HG03521 (cell line): ENCODE measurements around the gene UBC.

Source experiments
- ATAC-seq: cut with Tn5 transposase; IDR thresholded peaks from one replicate; pipeline ENCODE4 v1.9.1; 2021; ENCODE audit warnings: mild to moderate bottlenecking, moderate library complexity; ENCODE audit not compliant: unreplicated experiment

UBC gene

DNA sequence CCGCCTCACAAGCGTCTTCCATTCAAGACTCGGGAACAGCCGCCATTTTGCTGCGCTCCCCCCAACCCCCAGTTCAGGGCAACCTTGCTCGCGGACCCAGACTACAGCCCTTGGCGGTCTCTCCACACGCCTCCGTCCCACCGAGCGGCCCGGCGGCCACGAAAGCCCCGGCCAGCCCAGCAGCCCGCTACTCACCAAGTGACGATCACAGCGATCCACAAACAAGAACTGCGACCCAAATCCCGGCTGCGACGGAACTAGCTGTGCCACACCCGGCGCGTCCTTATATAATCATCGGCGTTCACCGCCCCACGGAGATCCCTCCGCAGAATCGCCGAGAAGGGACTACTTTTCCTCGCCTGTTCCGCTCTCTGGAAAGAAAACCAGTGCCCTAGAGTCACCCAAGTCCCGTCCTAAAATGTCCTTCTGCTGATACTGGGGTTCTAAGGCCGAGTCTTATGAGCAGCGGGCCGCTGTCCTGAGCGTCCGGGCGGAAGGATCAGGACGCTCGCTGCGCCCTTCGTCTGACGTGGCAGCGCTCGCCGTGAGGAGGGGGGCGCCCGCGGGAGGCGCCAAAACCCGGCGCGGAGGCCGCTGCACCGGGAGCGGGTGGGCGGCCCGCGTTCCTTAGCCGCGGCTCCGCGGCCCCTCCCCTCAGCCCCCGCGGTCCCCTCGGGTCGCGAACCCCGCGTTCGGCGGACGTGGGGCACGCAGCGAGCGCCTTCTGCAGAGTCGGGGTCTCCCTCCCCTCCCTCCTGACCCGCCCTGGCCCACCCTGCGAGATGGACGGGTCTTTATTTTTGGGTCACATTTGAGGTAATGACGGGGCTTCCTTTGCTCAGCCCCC, at the start of gene UBC:
TSS of gene UBC (minus strand) at position 259 of the 847 bp plus-strand sequence. CDS start 879 bp downstream, outside the sequence.
- ATAC-seq, result peak; percentile 38

DNA sequence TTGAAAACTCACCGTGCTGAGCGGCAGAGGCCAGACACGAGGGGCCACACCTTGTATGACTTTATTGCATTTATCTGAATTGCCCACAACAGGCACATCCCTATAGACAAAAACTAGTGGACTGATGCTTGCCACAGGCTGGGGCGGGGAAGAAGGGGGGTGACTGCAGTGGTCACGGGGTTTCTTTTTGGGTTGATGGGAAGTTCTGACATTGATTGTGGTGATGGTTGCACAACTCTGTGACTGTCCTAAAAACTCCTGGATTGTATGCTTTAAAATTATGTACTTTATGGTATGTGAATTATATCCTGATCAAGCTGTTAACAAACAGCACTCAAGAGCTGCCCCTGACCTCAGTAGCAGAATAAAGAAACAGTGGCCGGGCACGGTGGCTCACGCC, 48.8 kb upstream of the UBC start:
- ATAC-seq, result no peak

- no peak for ATAC-seq
Observed at GRCh38 chr12:124961055-124961454, 46.6 kb upstream of the UBC start.

DNA sequence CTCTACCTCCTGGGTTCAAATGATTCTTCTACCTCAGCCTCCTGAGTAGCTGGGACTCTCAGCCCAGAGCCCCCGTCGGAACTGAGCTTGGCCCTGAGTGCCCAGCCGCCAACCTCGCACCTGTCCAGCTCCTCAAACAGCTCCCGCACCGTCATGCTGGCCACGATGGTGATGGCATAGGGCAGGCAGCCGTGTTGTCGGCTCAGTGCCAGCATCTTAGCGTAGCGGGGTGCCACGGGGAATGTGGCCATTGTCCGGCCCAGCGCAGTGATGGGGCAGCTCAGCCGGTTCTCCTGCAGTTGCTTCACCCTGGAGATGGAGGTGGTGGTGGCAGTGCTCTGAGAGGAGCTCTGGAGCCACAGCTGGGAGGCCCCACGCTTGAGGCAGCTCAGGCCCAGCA, 42.1 kb upstream of the UBC start:
- ATAC-seq, result no peak

DNA sequence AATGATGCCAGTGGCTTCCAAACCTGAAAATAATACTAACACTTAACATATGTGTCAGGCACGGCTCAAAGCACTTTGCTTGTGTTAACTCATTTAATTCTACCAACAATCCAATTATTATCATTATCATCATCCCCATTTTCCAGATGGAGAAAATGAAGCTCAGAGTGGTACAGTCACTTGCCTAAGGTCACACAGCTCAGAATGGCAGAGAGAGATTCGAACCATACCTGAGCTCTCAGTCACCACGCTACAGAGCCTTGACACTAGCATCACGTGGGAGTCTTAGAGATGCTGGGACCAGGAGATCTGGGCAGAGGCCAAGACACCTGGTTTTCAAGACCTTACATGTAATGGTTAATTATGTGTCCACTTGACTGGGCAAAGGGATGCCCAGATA, 40.3 kb upstream of the UBC start:
- no peak for ATAC-seq

GRCh38 chr12:124953689-124954405, 39.4 kb upstream of the UBC start:
- no peak for ATAC-seq

DNA sequence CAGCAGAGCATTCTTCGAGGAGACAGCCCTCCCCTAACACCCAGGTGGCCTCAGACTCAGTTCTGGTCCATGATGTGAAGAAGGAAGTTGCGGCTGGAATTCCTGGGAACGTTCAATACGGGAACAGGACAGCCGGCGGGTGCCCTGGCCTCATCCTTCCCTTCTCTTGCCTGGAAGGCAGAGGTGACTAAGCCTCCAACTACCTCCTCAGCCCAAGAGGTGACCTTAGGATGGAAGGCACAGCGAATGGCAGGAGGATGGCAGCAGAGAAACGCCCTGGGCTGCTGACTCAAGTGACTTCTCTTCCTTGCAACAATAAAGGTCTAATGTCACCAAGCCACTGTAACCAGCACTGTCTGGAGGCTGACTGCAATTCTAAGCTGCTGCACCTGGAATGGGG, 38.4 kb upstream of the UBC start:
- ATAC-seq, result no peak

DNA sequence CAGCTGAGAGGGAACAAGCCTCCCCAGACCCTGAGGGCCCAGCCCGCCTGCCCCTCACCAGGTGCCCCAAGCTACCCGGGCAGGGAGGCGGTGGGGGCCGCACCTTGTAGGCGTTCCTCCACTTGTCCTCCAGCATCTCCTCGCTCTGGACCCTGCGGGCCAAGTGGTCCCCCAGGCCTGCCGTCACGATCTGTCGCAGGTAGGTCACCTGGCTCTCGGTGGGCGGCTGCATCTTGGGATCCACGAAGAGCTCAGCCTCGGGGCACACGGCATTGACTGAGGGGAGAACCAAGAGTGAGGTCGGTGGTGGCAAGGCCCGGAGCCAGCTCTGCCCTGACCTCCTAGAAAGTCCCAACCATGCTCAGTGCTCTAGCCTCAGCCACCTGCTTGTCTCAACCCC, 37.8 kb upstream of the UBC start:
- ATAC-seq, result no peak

DNA sequence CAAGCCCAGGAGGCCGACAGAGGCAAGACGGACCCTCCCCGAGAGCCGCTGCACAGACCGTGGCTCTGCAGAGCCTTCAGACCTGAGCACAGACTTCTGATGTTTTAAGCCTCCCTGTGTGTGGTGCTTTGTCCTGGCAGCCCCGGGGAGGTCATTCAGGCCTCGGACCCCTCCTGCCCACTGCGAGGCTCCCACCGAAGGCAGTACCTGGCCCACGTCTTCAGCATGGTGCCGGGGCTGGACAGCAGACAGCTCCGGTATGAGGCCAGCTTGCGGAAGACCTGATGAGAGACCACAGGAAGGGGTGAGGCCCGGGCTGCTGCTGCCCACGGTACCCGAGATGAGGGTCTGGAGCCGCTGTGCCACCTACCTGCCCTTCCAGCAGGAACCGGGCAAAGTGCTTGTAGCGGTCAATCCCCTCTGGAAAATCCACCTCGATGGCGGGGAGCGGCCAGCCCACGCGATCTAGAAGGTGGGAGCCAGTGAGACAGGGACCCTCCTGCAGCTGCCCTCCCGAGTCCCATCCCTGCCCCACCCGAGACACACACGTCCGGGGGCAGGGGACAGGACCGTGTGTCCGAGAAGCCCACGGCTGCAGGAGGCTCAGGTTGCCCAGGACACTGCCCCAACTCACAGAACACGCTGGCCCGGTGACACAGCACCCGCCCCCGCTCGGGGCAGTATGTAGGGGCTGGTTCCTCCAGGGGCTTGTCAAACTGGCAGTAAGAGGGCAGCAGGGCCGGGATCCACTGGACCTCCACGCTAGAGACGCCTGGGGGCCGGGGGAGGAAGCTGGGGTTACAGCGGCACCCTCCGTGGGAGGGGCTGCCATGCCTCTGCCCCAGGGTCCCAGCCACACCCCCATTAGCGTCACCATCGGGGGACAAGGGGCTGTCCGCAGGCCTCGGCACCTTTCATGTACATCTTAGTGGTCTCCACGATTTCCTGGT, 35.6 kb upstream of the UBC start:
- no peak for ATAC-seq

DNA sequence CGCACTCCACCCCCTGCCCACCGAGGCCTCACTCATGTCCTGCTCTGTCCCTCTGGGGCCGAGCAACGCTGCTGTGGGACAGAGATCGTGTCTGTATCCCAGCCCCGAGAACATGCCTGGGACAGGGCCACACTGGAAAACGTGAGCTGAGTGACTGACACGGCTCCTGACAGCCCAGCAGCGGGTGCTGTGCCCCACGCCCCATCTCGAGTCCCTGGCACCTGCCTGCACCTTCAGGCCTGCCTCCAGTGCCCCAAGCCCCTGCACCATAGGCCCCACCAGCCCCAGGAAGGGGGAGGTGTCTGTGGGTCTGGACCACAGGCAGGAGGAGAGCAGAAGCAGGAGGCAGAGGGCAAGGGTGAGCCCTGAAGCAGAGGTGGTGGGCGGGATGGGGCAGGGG, 34.6 kb upstream of the UBC start:
- ATAC-seq, result no peak

DNA sequence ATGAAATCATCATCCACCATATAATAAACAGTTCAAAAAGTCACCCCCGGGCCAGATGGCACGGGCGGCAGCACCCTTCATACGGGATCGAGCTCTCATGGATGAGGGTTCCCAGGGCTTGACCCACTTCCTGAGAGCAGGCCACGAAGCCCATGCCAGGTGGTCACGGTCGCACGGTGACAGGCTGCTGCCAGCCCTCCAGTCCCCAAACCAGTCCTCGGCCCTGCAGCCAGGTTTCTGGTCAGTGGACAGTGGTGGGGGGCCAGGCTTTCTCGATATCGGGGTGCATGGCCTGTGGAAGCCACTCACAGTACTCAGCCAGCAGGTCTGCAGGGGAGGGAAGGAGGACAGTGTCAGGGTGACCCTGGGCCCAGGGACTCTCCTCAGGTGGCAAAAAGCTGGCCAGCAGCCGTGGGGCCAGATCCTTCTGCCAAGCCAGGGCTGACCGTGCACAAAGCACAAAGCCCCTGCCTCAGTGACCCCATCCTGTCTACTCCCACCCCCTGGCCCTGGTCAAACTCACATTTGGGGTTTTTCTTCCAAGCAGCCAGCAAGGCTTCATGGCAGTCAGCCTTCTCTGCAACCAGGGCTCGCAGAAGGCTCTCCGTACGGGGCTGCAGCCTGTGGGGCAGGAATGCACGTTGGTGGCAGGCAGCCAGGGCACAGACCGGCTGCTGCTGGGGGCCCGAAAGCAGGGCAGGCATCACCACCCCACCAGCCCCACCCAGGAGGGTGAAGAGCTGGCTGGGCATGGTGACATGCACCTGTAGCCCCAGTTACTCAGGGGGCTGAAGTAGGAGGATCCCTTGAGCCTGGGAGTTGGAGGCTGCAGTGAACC, 33.3 kb upstream of the UBC start:
- no peak for ATAC-seq

- ATAC-seq, result no peak
Observed at GRCh38 chr12:124947013-124947412, 32.6 kb upstream of the UBC start.

DNA sequence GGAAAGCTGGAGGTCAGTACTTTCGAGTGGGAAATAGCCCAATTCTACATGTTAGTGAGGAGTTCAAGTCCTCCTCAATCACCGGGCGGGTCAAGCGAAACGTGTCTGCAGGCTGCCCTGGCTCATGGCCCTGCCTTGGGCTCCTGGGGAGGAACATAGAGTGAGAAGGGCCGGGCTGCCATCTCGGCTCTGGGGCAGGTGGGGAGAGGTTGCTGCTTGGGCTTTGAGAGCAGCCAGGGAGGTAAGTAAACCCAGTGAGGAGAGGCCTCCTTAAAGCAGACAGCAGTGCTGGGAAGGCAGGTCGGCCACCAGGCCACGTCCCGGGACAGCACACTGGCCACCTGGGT, 32.0 kb upstream of the UBC start:
- no peak for ATAC-seq

GRCh38 chr12:124941170-124941527, 26.7 kb upstream of the UBC start:
- no peak for ATAC-seq

DNA sequence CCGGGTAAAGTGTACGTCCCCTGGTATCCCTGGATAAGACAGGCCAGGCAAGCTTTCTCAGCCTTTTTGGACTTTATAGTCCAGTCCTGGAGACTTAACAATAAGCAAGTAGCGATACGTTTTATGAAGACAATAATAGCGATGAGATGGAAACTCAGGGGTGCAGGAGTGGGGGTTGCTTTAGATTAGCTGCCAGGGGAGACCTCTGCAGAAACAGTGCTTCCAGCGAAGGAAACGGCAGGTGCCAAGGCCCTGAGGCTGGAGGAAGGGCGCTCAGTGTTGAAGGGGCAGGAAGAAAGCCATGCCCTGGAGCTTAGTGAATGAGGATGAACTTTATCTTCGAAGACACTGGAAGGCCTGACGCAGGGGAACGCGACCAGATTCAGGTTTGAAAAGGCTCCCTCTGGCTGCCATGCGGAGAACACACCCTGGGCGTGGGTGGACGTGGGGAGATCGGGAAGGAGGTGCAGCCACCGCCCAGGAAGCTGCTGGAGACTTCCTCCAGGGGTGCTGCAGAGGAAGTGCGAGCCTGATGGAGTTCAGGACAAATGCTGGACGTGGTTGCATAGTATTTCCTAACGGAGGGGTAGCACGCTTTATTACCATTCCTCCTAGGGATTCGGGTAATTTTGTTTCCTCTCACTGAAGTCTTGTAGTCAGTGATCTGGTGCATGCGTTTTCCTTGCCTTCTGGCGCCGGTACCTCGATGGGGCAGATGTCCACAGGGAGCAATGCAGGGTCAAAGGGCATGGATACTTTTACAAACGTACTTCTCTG, 26.1 kb upstream of the UBC start:
- ATAC-seq, result peak; percentile 40

GRCh38 chr12:124940143-124940392, 25.6 kb upstream of the UBC start:
- no peak for ATAC-seq

GRCh38 chr12:124939421-124940142, 25.1 kb upstream of the UBC start:
- peak; percentile 62 for ATAC-seq

DNA sequence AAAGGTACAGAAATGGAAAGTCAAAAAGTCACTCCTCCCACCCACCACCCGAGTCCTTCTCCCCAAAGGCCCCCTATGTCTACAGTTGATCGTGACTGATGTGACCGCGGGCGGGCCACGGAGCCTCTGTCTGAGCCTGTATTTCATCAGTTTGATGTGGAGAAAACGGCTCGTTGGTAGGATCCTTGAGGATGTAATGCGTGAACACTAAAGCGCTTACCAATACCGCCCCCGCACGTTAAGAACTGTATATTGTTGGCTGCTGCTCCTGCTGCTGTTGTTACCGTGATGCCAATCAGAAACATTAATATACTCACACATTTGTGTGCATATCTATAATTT, 24.6 kb upstream of the UBC start:
- ATAC-seq, result peak; percentile 24

- no peak for ATAC-seq
Observed at GRCh38 chr12:124938587-124938986, 24.1 kb upstream of the UBC start.

GRCh38 chr12:124938108-124938507, 23.7 kb upstream of the UBC start:
- ATAC-seq, result no peak
